H9 (cell line): ENCODE results near the gene ADGRL3. TPM values are rescaled to one million over a fixed set of nuclear protein-coding genes. Genes with fewer than 3 reads are reported as not detected.

ENCODE experiments used
- DNase-seq: peaks from one replicate; pipeline ENCODE4 v3.0.0-alpha.2; 2017
- H2AFZ ChIP-seq: one replicate; pipeline ENCODE4 v1.6.1; 2013; ENCODE audit warnings: mild to moderate bottlenecking, low read length, control low read depth, moderate library complexity
- H2AK5ac ChIP-seq: 2 replicates; pipeline ENCODE4 v1.6.1; 2013; ENCODE audit warnings: low read length, control low read depth, mixed read lengths; ENCODE audit not compliant: insufficient read length
- H2BK120ac ChIP-seq: one replicate; pipeline ENCODE4 v1.6.1; 2013; ENCODE audit warnings: low read depth, mild to moderate bottlenecking, low read length, control low read depth, inconsistent platforms; ENCODE audit not compliant: poor library complexity, severe bottlenecking
- H2BK12ac ChIP-seq: 2 replicates; pipeline ENCODE4 v1.6.1; 2013; ENCODE audit warnings: low read length, control low read depth, mixed read lengths, low read depth; ENCODE audit not compliant: insufficient read length
- H2BK15ac ChIP-seq: 2 replicates; pipeline ENCODE4 v1.6.1; 2013; ENCODE audit warnings: low read depth, low read length, control low read depth
- H2BK20ac ChIP-seq: one replicate; pipeline ENCODE4 v1.6.1; 2013; ENCODE audit warnings: low read depth, mild to moderate bottlenecking, low read length, control low read depth, inconsistent platforms; ENCODE audit not compliant: poor library complexity, severe bottlenecking
- H2BK5ac ChIP-seq: 2 replicates; pipeline ENCODE4 v1.6.1; 2013; ENCODE audit warnings: low read length, control low read depth, mixed read lengths; ENCODE audit not compliant: insufficient read length
- H3K14ac ChIP-seq: 2 replicates; pipeline ENCODE4 v1.6.1; 2013; ENCODE audit warnings: low read length, control low read depth; ENCODE audit not compliant: insufficient read depth
- H3K18ac ChIP-seq: 2 replicates; pipeline ENCODE4 v1.6.1; 2013; ENCODE audit warnings: low read depth, mild to moderate bottlenecking, mixed read lengths, low read length, control low read depth; ENCODE audit not compliant: insufficient read length
- H3K23ac ChIP-seq: 2 replicates; pipeline ENCODE4 v1.6.1; 2013; ENCODE audit warnings: low read length, control low read depth, mixed read lengths, low read depth; ENCODE audit not compliant: insufficient read length
- H3K23me2 ChIP-seq: 2 replicates; pipeline ENCODE4 v1.6.1; 2013; ENCODE audit warnings: low read depth, mild to moderate bottlenecking, mixed read lengths, low read length, control low read depth; ENCODE audit not compliant: insufficient read length, poor library complexity, severe bottlenecking
- H3K27ac ChIP-seq: 2 replicates; pipeline ENCODE4 v1.5.1; 2013; ENCODE audit warnings: low read length, control low read depth, mixed read lengths, low read depth; ENCODE audit not compliant: insufficient read length
- H3K27me3 ChIP-seq: 2 replicates; pipeline ENCODE4 v1.6.1; 2013; ENCODE audit warnings: low read length, control low read depth, inconsistent platforms; ENCODE audit not compliant: insufficient read depth
- H3K4ac ChIP-seq: 2 replicates; pipeline ENCODE4 v1.6.1; 2013; ENCODE audit warnings: low read depth, mild to moderate bottlenecking, control low read depth, inconsistent platforms, low read length, moderate library complexity
- H3K4me1 ChIP-seq: 2 replicates; pipeline ENCODE4 v1.6.1; 2013; ENCODE audit warnings: low read length, control low read depth, inconsistent platforms; ENCODE audit not compliant: insufficient read depth
- H3K4me2 ChIP-seq: 2 replicates; pipeline ENCODE4 v1.6.1; 2013; ENCODE audit warnings: low read length, control low read depth, mixed read lengths; ENCODE audit not compliant: insufficient read length, insufficient read depth
- H3K56ac ChIP-seq: 2 replicates; pipeline ENCODE4 v1.6.1; 2013; ENCODE audit warnings: low read depth, mild to moderate bottlenecking, mixed read lengths, low read length, control low read depth; ENCODE audit not compliant: insufficient read length
- H3K79me1 ChIP-seq: 2 replicates; pipeline ENCODE4 v1.6.1; 2013; ENCODE audit warnings: low read depth, mild to moderate bottlenecking, moderate library complexity, low read length, control low read depth, inconsistent platforms; ENCODE audit not compliant: insufficient read depth, poor library complexity, severe bottlenecking
- H3K79me2 ChIP-seq: 2 replicates; pipeline ENCODE4 v1.6.1; 2013; ENCODE audit warnings: low read length, control low read depth, inconsistent platforms; ENCODE audit not compliant: insufficient read depth
- H3K9ac ChIP-seq: 2 replicates; pipeline ENCODE4 v1.6.1; 2013; ENCODE audit warnings: low read length, control low read depth, mixed read lengths; ENCODE audit not compliant: insufficient read length; ENCODE audit errors: extremely low read depth
- H3K9me3 ChIP-seq: one replicate; pipeline ENCODE4 v1.6.1; 2013; ENCODE audit warnings: low read depth, low read length, inconsistent platforms; ENCODE audit not compliant: control insufficient read depth
- H3T11ph ChIP-seq: one replicate; pipeline ENCODE4 v1.6.1; 2013; ENCODE audit warnings: mild to moderate bottlenecking, low read length, control low read depth, inconsistent platforms
- H4K20me1 ChIP-seq: one replicate; pipeline ENCODE4 v1.6.1; 2013; ENCODE audit not compliant: control insufficient read depth, insufficient read length, insufficient read depth
- H4K5ac ChIP-seq: 2 replicates; pipeline ENCODE4 v1.6.1; 2013; ENCODE audit warnings: low read depth, mild to moderate bottlenecking, mixed read lengths, low read length, control low read depth; ENCODE audit not compliant: insufficient read length
- H4K8ac ChIP-seq: replicated peaks from 2 replicates; pipeline ENCODE4 v1.6.1; 2013; ENCODE audit warnings: low read length, control low read depth, mixed read lengths, low read depth; ENCODE audit not compliant: insufficient read length
- H4K91ac ChIP-seq: 2 replicates; pipeline ENCODE4 v1.6.1; 2013; ENCODE audit warnings: low read depth, mild to moderate bottlenecking, moderate library complexity, mixed read lengths, low read length, control low read depth; ENCODE audit not compliant: insufficient read length
- H3K27ac Mint-ChIP-seq, 3 experiments: 2 replicates in 2 of 3; 3 replicates in 1 of 3; pipeline ENCODE4 v1.8.0; 2020 to 2021; ENCODE audit warnings: mixed read lengths in 3 of 3, mild to moderate bottlenecking in 1 of 3, moderate library complexity in 1 of 3
- H3K27me3 Mint-ChIP-seq: 2 replicates; pipeline ENCODE4 v1.8.0; 2021; ENCODE audit warnings: low read depth, mild to moderate bottlenecking, moderate library complexity, mixed read lengths
- H3K36me3 Mint-ChIP-seq, 3 experiments: 2 replicates in 2 of 3; 3 replicates in 1 of 3; pipeline ENCODE4 v1.8.0; 2020 to 2021; ENCODE audit warnings: low read depth in 3 of 3, mixed read lengths in 3 of 3; ENCODE audit not compliant: insufficient read depth in 1 of 3
- H3K4me1 Mint-ChIP-seq, 2 experiments: 2 replicates each; pipeline ENCODE4 v1.8.0; 2020; ENCODE audit warnings: mixed read lengths in 2 of 2
- H3K4me3 Mint-ChIP-seq, 2 experiments: 2 replicates in 1 of 2; 3 replicates in 1 of 2; pipeline ENCODE4 v1.8.0; 2020 to 2021; ENCODE audit warnings: mild to moderate bottlenecking in 2 of 2, mixed read lengths in 2 of 2, moderate library complexity in 1 of 2
- H3K9me3 Mint-ChIP-seq, 2 experiments: 2 replicates in 1 of 2; 3 replicates in 1 of 2; pipeline ENCODE4 v1.8.0; 2020; ENCODE audit warnings: mild to moderate bottlenecking in 2 of 2, mixed read lengths in 2 of 2, moderate library complexity in 1 of 2
- CTCF ChIP-seq: fragments of 200-600 bp; sonication (generic); conservative IDR thresholded peaks from 3 replicates; pipeline ENCODE4 v1.8.0; 2021; ENCODE audit warnings: antibody characterized with exemption, mild to moderate bottlenecking
- WGBS: extraction: QIAGEN DNeasy Blood & Tissue Kit; methylation state at CpG from one replicate; pipeline ENCODE4 v1.1.7; 2013; ENCODE audit warnings: missing lambda C conversion rate, low lambda C conversion rate, mixed read lengths; ENCODE audit not compliant: insufficient read length; ENCODE audit errors: extremely low coverage; 5-methylcytosine and 5-hydroxymethylcytosine counted together
- total RNA-seq: library from RNA; stranded (reverse); gene quantifications from 2 replicates; pipeline ENCODE4 v1.2.1, GENCODE V29; 2021

The ADGRL3 gene
- total RNA-seq, 1 experiment from 2014 or later = 5.9 TPM

GRCh38 chr4:61762722-61763627 lies 562.8 kb downstream of the ADGRL3 start:
- Histone ChIP-seq H4K20me1 (no peaks in the 10 kb centered on the region), H3K14ac (no peak overlapping the region), H3K4me2 (peak overlapping the region; percentile 35), H2BK120ac (no peak overlapping the region), H3K79me2 (no peaks in the 10 kb centered on the region; the same call in 1 of the 2 replicates), H3K23ac (no peak overlapping the region), H3K23me2 (no peaks in the 10 kb centered on the region), H3K9me3 (peaks cover 55% of the 10 kb centered on the region), H3T11ph (no peak overlapping the region), H3K18ac (no peak overlapping the region), H2BK20ac (no peak overlapping the region), H2AK5ac (no peak overlapping the region), H4K91ac (no peak overlapping the region), H4K5ac (no peak overlapping the region), H4K8ac (no peak overlapping the region), H2BK15ac (no peak overlapping the region), H3K4ac (no peak overlapping the region), H3K79me1 (no peaks in the 10 kb centered on the region), H3K27me3 (no peaks in the 10 kb centered on the region), H3K56ac (no peak overlapping the region), H2BK5ac (no peak overlapping the region), H3K27ac (no peak overlapping the region), H2AFZ (no peak overlapping the region), H2BK12ac (no peak overlapping the region), H3K9ac (no peak overlapping the region), H3K4me1 (no peaks in the 10 kb centered on the region)
- Mint-ChIP-seq H3K9me3 (peaks cover 97 to 99% of the 10 kb centered on the region in 2 experiments), H3K27me3 (peaks cover 52% of the 10 kb centered on the region), H3K4me3 (peak overlapping the region; percentile 48 to 62), H3K36me3 (peaks cover 96 to 100% (median 98%) of the 10 kb centered on the region in 3 experiments), H3K27ac (no peak overlapping the region; a peak in 1 of 7 replicates), H3K4me1 (peaks cover 8 to 38% of the 10 kb centered on the region in 2 experiments)
- WGBS = no CpG with 5 or more reads among the region's 5 CpGs
- no peak for DNase-seq
- TF ChIP-seq CTCF = no peak
